Choroid plexus epithelial cell (primary cell): ENCODE results near the gene ADCY3.

Experiments
- DNase-seq: peaks from one replicate; pipeline ENCODE4 v3.0.0-alpha.2; 2010; ENCODE audit warnings: low read depth
- H3K4me3 ChIP-seq: 2 replicates; pipeline ENCODE4 v1.5.1; 2011; ENCODE audit warnings: low read depth, mild to moderate bottlenecking, control low read depth, low read length, moderate library complexity
- TF ChIP-seq, protein P1 (sequence below): conservative IDR thresholded peaks from 2 replicates; pipeline ENCODE4 v1.5.1; 2011; ENCODE audit warnings: low read depth, mild to moderate bottlenecking, control low read depth, inconsistent platforms, low read length, moderate library complexity

Gene ADCY3

DNA sequence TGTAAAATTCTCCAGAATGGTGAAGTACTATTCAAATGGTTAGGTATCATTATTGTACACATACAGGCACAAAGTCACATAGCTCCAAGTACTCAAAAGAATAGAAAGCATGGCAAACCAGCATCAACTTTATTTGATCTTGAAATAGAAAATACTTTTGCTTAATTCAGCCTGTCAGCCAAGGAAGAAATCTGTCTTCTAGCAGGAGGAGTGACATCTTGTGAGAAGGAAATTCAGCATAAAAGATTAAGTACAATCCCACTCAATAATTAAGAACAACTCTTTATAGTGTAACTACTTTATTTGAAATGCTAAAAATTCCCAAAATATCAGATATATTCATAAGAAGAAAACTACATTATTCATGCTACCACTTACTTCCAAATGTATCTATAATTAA is 35.9 kb upstream of the ADCY3 start:
- DNase-seq: no peak
- TF ChIP-seq, protein P1, sequence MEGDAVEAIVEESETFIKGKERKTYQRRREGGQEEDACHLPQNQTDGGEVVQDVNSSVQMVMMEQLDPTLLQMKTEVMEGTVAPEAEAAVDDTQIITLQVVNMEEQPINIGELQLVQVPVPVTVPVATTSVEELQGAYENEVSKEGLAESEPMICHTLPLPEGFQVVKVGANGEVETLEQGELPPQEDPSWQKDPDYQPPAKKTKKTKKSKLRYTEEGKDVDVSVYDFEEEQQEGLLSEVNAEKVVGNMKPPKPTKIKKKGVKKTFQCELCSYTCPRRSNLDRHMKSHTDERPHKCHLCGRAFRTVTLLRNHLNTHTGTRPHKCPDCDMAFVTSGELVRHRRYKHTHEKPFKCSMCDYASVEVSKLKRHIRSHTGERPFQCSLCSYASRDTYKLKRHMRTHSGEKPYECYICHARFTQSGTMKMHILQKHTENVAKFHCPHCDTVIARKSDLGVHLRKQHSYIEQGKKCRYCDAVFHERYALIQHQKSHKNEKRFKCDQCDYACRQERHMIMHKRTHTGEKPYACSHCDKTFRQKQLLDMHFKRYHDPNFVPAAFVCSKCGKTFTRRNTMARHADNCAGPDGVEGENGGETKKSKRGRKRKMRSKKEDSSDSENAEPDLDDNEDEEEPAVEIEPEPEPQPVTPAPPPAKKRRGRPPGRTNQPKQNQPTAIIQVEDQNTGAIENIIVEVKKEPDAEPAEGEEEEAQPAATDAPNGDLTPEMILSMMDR: no peak
- no peak overlapping the region for H3K4me3 ChIP-seq

DNA sequence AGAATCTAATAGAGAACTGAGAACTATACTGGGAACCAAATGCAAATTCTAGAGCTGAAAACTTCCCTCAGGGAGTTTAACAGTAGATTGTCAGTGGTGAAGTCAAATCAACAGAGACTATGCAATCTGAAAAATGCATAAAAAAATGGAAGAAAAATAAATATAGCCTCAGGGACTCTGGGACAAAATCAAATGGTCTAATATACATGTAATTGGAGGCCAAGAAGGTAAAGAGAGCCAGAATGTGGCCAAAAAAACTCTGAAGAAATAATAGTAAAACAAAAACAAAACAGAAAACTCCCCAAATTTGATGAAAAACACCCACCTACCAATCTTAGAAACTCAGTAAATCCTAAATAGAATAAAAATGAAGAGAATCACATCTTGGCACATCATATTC is 35.2 kb upstream of the ADCY3 start:
- no peak for DNase-seq
- TF ChIP-seq, protein P1: no peak
- no peak overlapping the region for H3K4me3 ChIP-seq

DNA sequence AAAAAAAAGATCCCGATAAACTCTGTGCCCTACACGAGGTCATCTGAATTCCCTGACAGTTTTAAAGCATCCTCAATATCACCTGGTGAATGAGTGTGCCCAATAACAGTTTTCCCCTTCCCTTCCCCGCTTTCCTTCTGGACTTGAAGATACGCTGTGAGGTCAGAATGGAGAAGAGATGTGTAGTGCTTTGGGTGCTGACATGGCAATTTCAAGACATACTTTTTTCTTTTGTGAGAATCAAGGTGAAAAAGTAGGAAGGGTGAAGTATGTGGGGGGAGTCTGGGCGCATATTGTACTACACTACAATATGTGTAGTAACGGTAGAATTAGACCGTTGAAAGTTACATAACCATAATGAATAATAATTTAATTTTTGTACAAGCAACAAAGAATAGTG is 30.1 kb upstream of the ADCY3 start:
- TF ChIP-seq, protein P1: no peak
- no peak overlapping the region for H3K4me3 ChIP-seq
- DNase-seq: no peak

DNA sequence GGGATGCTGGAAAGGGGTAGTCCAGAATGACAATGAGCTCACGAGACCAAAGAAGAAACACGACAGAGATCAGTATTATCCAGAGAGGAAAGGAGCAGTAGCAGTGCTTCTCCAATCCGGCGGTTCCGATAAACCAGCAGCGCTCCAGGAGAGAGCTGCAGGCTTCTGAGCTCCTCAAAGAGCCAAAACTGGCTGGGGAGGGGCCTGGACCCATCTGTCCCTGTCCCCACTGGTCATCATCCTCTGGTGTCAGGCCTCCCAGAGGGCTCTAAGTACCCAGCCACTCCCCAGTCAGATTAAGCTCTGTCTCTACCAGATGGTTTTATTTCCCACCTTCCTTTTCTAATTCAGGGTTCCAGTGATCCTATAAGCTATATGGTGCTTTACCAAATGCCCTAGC is 28.5 kb upstream of the ADCY3 start:
- no peak for DNase-seq
- TF ChIP-seq, protein P1: no peak
- no peak overlapping the region for H3K4me3 ChIP-seq

DNA sequence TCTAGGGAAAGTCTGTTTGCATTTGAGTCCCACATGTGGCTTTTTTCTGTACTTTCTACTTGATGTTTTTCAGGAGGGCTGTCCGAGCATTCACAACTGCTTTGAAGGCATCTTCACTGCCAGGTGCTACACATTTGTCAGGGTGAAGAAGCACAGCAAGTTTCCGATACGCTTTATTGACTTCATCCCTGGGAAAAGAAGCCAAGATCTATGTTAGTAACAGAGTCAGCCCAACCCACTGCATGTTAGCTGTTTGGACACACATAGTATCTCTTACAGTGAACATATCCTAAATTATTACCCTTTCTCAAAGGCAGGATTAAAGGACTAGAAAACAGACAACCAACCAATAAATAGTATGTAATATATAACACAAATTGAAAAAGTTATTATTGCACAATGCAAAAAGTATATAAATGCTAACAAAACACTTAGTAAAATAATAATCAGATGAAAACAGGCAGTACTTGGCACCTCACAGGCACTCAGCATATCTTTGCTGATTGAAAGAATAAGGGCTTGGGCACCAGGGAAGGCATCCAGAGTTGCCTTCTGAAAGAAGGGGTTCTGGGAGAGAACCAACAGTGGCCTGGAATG is 27.6 kb upstream of the ADCY3 start:
- no peak overlapping the region for H3K4me3 ChIP-seq
- no peak for DNase-seq
- TF ChIP-seq, protein P1: no peak

DNA sequence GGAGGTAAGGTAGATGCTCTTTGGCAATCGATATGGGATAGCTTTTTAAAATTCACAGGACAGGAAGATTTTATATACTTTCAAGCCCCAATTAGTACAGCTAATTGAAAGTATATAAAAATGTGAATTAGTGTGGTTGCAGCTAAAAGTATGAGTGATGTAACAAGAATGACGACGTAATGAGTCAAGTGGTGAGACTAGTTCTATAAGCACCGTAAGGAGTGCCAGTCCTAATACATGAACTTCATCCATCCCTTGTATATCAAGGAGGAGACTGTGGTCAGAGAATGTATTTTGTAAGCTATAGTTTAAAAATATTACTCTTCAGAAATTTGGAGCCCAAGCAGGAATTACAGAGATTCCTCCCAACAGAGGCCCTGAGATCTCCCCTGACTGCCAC is 25.9 kb upstream of the ADCY3 start:
- DNase-seq: no peak
- TF ChIP-seq, protein P1: no peak
- no peak overlapping the region for H3K4me3 ChIP-seq

DNA sequence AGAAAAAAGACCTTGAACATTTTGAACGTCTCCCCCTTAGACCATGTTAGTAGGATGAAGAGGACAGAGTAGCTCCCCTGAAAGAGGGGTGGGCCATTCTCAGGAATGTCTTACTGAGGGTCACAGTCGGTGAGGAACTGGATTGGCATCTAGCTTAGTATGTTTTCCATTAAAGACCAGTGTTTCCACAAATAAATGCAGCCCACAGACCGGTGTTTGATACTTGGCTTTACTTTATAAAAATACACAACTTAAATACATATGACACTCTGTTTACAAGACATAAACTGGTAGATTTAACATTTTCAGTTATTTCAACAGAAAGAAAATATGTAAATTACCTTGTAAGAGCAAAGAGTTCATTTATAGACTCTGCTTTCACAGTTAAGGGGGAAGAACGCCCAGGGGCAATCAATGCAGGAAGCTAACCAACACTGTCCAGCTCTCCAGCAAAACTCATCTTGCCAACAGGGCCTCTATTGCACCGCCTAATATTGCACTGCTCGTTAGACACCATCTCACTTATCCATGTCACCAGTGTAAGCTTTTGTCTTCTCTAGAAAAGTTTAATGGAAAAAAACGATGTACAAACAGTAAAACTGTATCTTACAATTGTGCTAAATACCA is 23.5 kb upstream of the ADCY3 start:
- no peak for DNase-seq
- TF ChIP-seq, protein P1: no peak
- H3K4me3 ChIP-seq: no peak overlapping the region
